DOHH2 (cell line): ENCODE measurements around the gene DFFB.

Source experiments
- EZH2phosphoT487 ChIP-seq: fragments of 200-600 bp; sonication (generic); IDR thresholded peaks from 2 replicates; pipeline ENCODE4 v1.6.1; 2017; ENCODE audit warnings: borderline replicate concordance, mild to moderate bottlenecking, antibody characterized with exemption, low read length, moderate library complexity, mixed read lengths
- TF ChIP-seq, protein P1 (sequence below): fragments of 200-600 bp; sonication (generic); IDR thresholded peaks from one replicate; pipeline ENCODE4 v1.5.1; 2014; ENCODE audit warnings: antibody characterized with exemption, mild to moderate bottlenecking, low read depth, low read length; ENCODE audit not compliant: poor library complexity, severe bottlenecking

DNA sequence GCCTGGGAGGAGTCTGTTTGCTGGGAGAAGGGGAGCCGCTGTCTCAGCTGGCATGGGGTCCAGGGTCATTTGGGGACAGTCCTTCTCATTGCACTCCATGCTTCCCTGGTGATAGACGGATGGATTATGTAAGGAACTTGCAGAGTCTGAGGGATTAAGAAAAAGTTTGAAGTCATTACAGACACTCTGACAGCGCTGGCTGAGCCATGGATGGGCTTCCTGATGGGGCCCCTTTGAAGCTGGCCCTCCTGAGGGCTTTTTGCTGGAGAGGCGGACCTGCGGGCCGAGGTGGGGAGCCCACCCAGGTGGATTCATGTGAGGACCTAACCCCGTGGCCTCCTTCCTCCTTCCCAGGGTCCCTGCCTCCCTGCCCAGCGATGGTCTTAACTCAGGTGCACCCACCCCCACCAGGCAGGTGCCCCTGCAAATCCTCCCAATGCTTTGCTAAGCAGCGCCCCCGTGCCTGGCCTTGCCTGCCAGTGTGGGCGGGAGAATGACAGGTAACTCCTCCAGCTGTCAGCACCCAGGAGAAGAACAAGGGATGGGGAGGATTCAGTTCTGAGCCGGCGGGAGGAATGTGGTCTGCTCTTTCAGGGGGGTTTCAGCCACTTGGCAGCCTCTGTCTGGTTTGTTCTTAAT is 67.0 kb downstream of the DFFB start:
- TF ChIP-seq, protein P1, sequence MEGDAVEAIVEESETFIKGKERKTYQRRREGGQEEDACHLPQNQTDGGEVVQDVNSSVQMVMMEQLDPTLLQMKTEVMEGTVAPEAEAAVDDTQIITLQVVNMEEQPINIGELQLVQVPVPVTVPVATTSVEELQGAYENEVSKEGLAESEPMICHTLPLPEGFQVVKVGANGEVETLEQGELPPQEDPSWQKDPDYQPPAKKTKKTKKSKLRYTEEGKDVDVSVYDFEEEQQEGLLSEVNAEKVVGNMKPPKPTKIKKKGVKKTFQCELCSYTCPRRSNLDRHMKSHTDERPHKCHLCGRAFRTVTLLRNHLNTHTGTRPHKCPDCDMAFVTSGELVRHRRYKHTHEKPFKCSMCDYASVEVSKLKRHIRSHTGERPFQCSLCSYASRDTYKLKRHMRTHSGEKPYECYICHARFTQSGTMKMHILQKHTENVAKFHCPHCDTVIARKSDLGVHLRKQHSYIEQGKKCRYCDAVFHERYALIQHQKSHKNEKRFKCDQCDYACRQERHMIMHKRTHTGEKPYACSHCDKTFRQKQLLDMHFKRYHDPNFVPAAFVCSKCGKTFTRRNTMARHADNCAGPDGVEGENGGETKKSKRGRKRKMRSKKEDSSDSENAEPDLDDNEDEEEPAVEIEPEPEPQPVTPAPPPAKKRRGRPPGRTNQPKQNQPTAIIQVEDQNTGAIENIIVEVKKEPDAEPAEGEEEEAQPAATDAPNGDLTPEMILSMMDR = no peak
- no peak for TF ChIP-seq EZH2phosphoT487
